CD8-positive, alpha-beta memory T cell (primary cell): Measurements from ENCODE around the gene ZMYND15. TPM values are rescaled to one million over a fixed set of nuclear protein-coding genes. Genes with fewer than 3 reads are reported as not detected.
"Not testable (repeated sequence)": the region's sequence is repeated elsewhere in the genome, so short reads cannot be mapped to it uniquely, and the experiment has no call there.

Experiments used
- CTCF ChIA-PET: fragments of 350-600 bp; sonication (Branson Sonifier 250); formaldehyde crosslinking; loops from one replicate; lab custom pipeline; 2021; ENCODE audit warnings: antibody characterized with exemption; lab: Charles Lee
- POLR2A ChIA-PET: fragments of 350-600 bp; sonication (Branson Sonifier 250); formaldehyde crosslinking; loops from one replicate; lab custom pipeline; 2021; ENCODE audit warnings: antibody characterized with exemption; lab: Charles Lee
- DNase-seq, 5 donors: peaks; one replicate each; pipeline versions ENCODE4 v3.0.0 to v3.0.0-alpha.2; 2020 to 2022; ENCODE audit warnings: mixed read lengths in 1 of 5
- H3K27ac ChIP-seq: one replicate; pipeline ENCODE4 v1.7.0; 2013; ENCODE audit warnings: low read depth, mild to moderate bottlenecking, low read length, moderate library complexity
- H3K27me3 ChIP-seq: 2 replicates; pipeline ENCODE4 v1.7.0; 2013; ENCODE audit warnings: low read length, mild to moderate bottlenecking; ENCODE audit not compliant: insufficient read depth, poor library complexity, severe bottlenecking
- H3K36me3 ChIP-seq: 2 replicates; pipeline ENCODE4 v1.7.0; 2013; ENCODE audit warnings: mild to moderate bottlenecking, low read length, moderate library complexity; ENCODE audit not compliant: insufficient read depth
- H3K4me1 ChIP-seq: 2 replicates; pipeline ENCODE4 v1.7.0; 2013; ENCODE audit warnings: mild to moderate bottlenecking, low read length, moderate library complexity; ENCODE audit not compliant: insufficient read depth
- H3K4me3 ChIP-seq: 2 replicates; pipeline ENCODE4 v1.7.0; 2013; ENCODE audit warnings: mild to moderate bottlenecking, low read length
- H3K9me3 ChIP-seq: 2 replicates; pipeline ENCODE4 v1.7.0; 2013; ENCODE audit warnings: mild to moderate bottlenecking, low read length
- H3K27ac Mint-ChIP-seq, 8 donors: one replicate each; pipeline ENCODE4 v1.8.0; 2020 to 2021; ENCODE audit warnings: mixed read lengths in 8 of 8, mild to moderate bottlenecking in 6 of 8, inconsistent platforms in 3 of 8, moderate library complexity in 3 of 8
- H3K27me3 Mint-ChIP-seq, 2 donors: one replicate each; pipeline ENCODE4 v1.8.0; 2020 to 2021; ENCODE audit warnings: mixed read lengths in 2 of 2, mild to moderate bottlenecking in 1 of 2, moderate library complexity in 1 of 2
- H3K36me3 Mint-ChIP-seq, 3 donors: one replicate each; pipeline ENCODE4 v1.8.0; 2020 to 2021; ENCODE audit warnings: mixed read lengths in 3 of 3, inconsistent platforms in 1 of 3, mild to moderate bottlenecking in 1 of 3
- H3K4me1 Mint-ChIP-seq, 3 donors: one replicate each; pipeline ENCODE4 v1.8.0; 2020 to 2021; ENCODE audit warnings: mixed read lengths in 3 of 3, inconsistent platforms in 1 of 3, mild to moderate bottlenecking in 1 of 3
- H3K4me3 Mint-ChIP-seq, 7 donors: one replicate each; pipeline ENCODE4 v1.8.0; 2020 to 2021; ENCODE audit warnings: mixed read lengths in 7 of 7, mild to moderate bottlenecking in 6 of 7, moderate library complexity in 4 of 7, inconsistent platforms in 2 of 7
- H3K9me3 Mint-ChIP-seq, 5 donors: one replicate each; pipeline ENCODE4 v1.8.0; 2020 to 2022; ENCODE audit warnings: mixed read lengths in 5 of 5, mild to moderate bottlenecking in 3 of 5, moderate library complexity in 2 of 5, inconsistent platforms in 1 of 5
- polyA plus RNA-seq: library from polyadenylated mRNA; unstranded; fragments of 300-500 nt; fragmentation: Illumina TruSeq; gene quantifications from one replicate; pipeline ENCODE4 v1.2.3, GENCODE V29; 2021
- total RNA-seq, 2 experiments: library from RNA; stranded (reverse); gene quantifications; one replicate each; pipeline ENCODE4 v1.2.3, GENCODE V29; 2021

Gene ZMYND15
- total and polyA plus RNA-seq, 3 experiments from 2014 or later, result 0.09 TPM; not detected in 2

GRCh38 chr17:4701116-4701515, 38.5 kb upstream of the ZMYND15 start:
- ChIA-PET POLR2A (interaction anchor here (0.6 kb wide), 1 partner anchor 9 kb away, joined by 4 read pairs; no protein-coding TSS in a partner anchor), CTCF (interaction anchor here (0.8 to 4.5 kb wide), 2 partner anchors 9 to 89 kb away, joined by 3 to 16 read pairs; partner anchors contain the start of gene ARRB2)
- no peak for DNase-seq
- no peaks in the 10 kb centered on the region for H3K36me3 ChIP-seq
- H3K36me3 Mint-ChIP-seq, result peaks cover 0 to 22% (median 5%) of the 10 kb centered on the region in 3 donors
- H3K27ac ChIP-seq, result no peak overlapping the region
- peaks cover 37% of the 10 kb centered on the region for H3K4me1 ChIP-seq
- H3K9me3 Mint-ChIP-seq, result no peaks in the 10 kb centered on the region
- peak overlapping the region in 5 of 8 donors; percentile 2 to 89 (median 71) for H3K27ac Mint-ChIP-seq
- H3K9me3 ChIP-seq, result no peaks in the 10 kb centered on the region
- peaks cover 0 to 3% of the 10 kb centered on the region in 2 donors for H3K27me3 Mint-ChIP-seq
- no peaks in the 10 kb centered on the region for H3K27me3 ChIP-seq
- H3K4me3 Mint-ChIP-seq, result peak overlapping the region in 2 of 7 donors; percentile 33 to 67
- H3K4me3 ChIP-seq, result no peak overlapping the region
- H3K4me1 Mint-ChIP-seq, result peaks cover 40 to 74% (median 54%) of the 10 kb centered on the region in 3 donors

- peak overlapping the region; percentile 86 for H3K27ac ChIP-seq
- ChIA-PET POLR2A (interaction anchor here (1.0 to 2.1 kb wide), 3 partner anchors 87 to 237 kb away, joined by 3 to 9 read pairs (median 4); partner anchors contain the start of genes PLD2, RNF167 and SLC25A11), CTCF (interaction anchor here (0.8 to 4.5 kb wide), 4 partner anchors 87 to 264 kb away, joined by 4 to 16 read pairs (median 4); partner anchors contain the start of genes CHRNE and SPAG7)
- H3K4me1 Mint-ChIP-seq, result peaks cover 34 to 59% (median 45%) of the 10 kb centered on the region in 3 donors
- H3K27ac Mint-ChIP-seq, result peak overlapping the region; percentile 75 to 98 (median 94)
- H3K4me3 ChIP-seq, result peak overlapping the region; percentile 80
- H3K36me3 Mint-ChIP-seq, result peaks cover 0 to 7% (median 0%) of the 10 kb centered on the region in 3 donors
- no peaks in the 10 kb centered on the region for H3K9me3 ChIP-seq
- no peaks in the 10 kb centered on the region for H3K27me3 ChIP-seq
- H3K9me3 Mint-ChIP-seq, result no peaks in the 10 kb centered on the region
- H3K4me3 Mint-ChIP-seq, result peak overlapping the region; percentile 81 to 95 (median 91)
- DNase-seq, result no peak
- H3K27me3 Mint-ChIP-seq, result peaks cover 0 to 3% of the 10 kb centered on the region in 2 donors
- peaks cover 27% of the 10 kb centered on the region for H3K4me1 ChIP-seq
- H3K36me3 ChIP-seq, result no peaks in the 10 kb centered on the region
Measured at GRCh38 chr17:4703330-4703691, 36.3 kb upstream of the ZMYND15 start.

- POLR2A ChIA-PET, result interaction anchor here (0.7 to 2.1 kb wide), 2 partner anchors 27 to 235 kb away, joined by 5 to 9 read pairs; partner anchors contain the start of genes RNF167 and SLC25A11
- not testable (repeated sequence) for H3K36me3 ChIP-seq, H3K27me3 ChIP-seq, H3K9me3 ChIP-seq, H3K9me3 Mint-ChIP-seq, H3K36me3 Mint-ChIP-seq, H3K27me3 Mint-ChIP-seq, DNase-seq
- Mint-ChIP-seq H3K4me1 (peaks cover 37 to 57% (median 52%) of the 10 kb centered on the region in 3 donors), H3K4me3 (peak overlapping the region; percentile 81 to 95 (median 91)), H3K27ac (peak overlapping the region; percentile 89 to 98 (median 94))
- CTCF ChIA-PET, result interaction anchor here (4.5 kb wide), 1 partner anchor 85 kb away, joined by 16 read pairs; no protein-coding TSS in a partner anchor
- H3K27ac ChIP-seq, result peak overlapping the region; percentile 86
- H3K4me1 ChIP-seq, result peaks cover 28% of the 10 kb centered on the region
- peak overlapping the region; percentile 80 for H3K4me3 ChIP-seq
Measured at GRCh38 chr17:4704574-4704907, 35.1 kb upstream of the ZMYND15 start.

GRCh38 chr17:4704991-4705390, 34.6 kb upstream of the ZMYND15 start:
- peaks cover 0 to 5% of the 10 kb centered on the region in 2 donors for H3K27me3 Mint-ChIP-seq
- peak overlapping the region; percentile 81 to 95 (median 91) for H3K4me3 Mint-ChIP-seq
- DNase-seq, result no peak
- Histone ChIP-seq H3K4me3 (peak overlapping the region; percentile 80), H3K27ac (no peak overlapping the region), H3K36me3 (no peaks in the 10 kb centered on the region), H3K27me3 (no peaks in the 10 kb centered on the region), H3K9me3 (no peaks in the 10 kb centered on the region), H3K4me1 (peaks cover 31% of the 10 kb centered on the region)
- ChIA-PET CTCF (interaction anchor here (4.5 kb wide), 1 partner anchor 85 kb away, joined by 16 read pairs; no protein-coding TSS in a partner anchor), POLR2A (interaction anchor here (0.7 to 2.1 kb wide), 2 partner anchors 27 to 235 kb away, joined by 5 to 9 read pairs; partner anchors contain the start of genes RNF167 and SLC25A11)
- H3K27ac Mint-ChIP-seq, result peak overlapping the region; percentile 73 to 97 (median 94)
- no peaks in the 10 kb centered on the region for H3K9me3 Mint-ChIP-seq
- peaks cover 0 to 4% (median 0%) of the 10 kb centered on the region in 3 donors for H3K36me3 Mint-ChIP-seq
- peaks cover 41 to 62% (median 56%) of the 10 kb centered on the region in 3 donors for H3K4me1 Mint-ChIP-seq

- CTCF ChIA-PET, result interaction anchor here (0.9 to 1.1 kb wide), 2 partner anchors 26 to 197 kb away, joined by 3 to 4 read pairs; partner anchors contain the start of gene CHRNE
- Histone ChIP-seq H3K4me3 (no peak overlapping the region), H3K27ac (no peak overlapping the region), H3K27me3 (no peaks in the 10 kb centered on the region), H3K4me1 (peaks cover 31% of the 10 kb centered on the region), H3K9me3 (no peaks in the 10 kb centered on the region), H3K36me3 (no peaks in the 10 kb centered on the region)
- Mint-ChIP-seq H3K9me3 (no peaks in the 10 kb centered on the region), H3K36me3 (peaks cover 0 to 9% (median 0%) of the 10 kb centered on the region in 3 donors), H3K27ac (peak overlapping the region in 3 of 8 donors; percentile 34 to 89 (median 74)), H3K27me3 (peaks cover 0 to 5% of the 10 kb centered on the region in 2 donors), H3K4me1 (peaks cover 39 to 60% (median 53%) of the 10 kb centered on the region in 3 donors), H3K4me3 (peak overlapping the region; percentile 15 to 81 (median 59))
- DNase-seq, result no peak
- POLR2A ChIA-PET, result no interaction called here
Measured at GRCh38 chr17:4706121-4706520, 33.5 kb upstream of the ZMYND15 start.

- peaks cover 38 to 58% (median 47%) of the 10 kb centered on the region in 3 donors for H3K4me1 Mint-ChIP-seq
- CTCF ChIA-PET, result interaction anchor here (1.1 to 5.2 kb wide), 10 partner anchors 23 to 194 kb away, joined by 3 to 52 read pairs (median 8); partner anchors contain the start of genes CHRNE, CXCL16, GLTPD2 and VMO1
Measured at GRCh38 chr17:4708436-4708835, 31.2 kb upstream of the ZMYND15 start.

GRCh38 chr17:4709794-4710692, 29.6 kb upstream of the ZMYND15 start, which contains the start of gene ARRB2:
TSS of gene ARRB2 (plus strand) at chr17:4710632. CDS start at chr17:4710722, 90 bp downstream.
- Histone ChIP-seq H3K27me3 (no peaks in the 10 kb centered on the region), H3K36me3 (no peaks in the 10 kb centered on the region), H3K27ac (peak within 1 kb of the TSS; percentile 77), H3K4me3 (peak within 1 kb of the TSS; percentile 86), H3K9me3 (no peaks in the 10 kb centered on the region), H3K4me1 (peaks cover 40% of the 10 kb centered on the region)
- Mint-ChIP-seq H3K9me3 (no peaks in the 10 kb centered on the region), H3K27ac (peak within 1 kb of the TSS; percentile 68 to 98 (median 94)), H3K36me3 (peaks cover 0 to 18% (median 0%) of the 10 kb centered on the region in 3 donors), H3K27me3 (peaks cover 0 to 2% of the 10 kb centered on the region in 2 donors), H3K4me1 (peaks cover 42 to 56% (median 51%) of the 10 kb centered on the region in 3 donors), H3K4me3 (peak within 1 kb of the TSS; percentile 78 to 99 (median 98))
- peak; percentile 99 to 100 (median 99) for DNase-seq
- ChIA-PET CTCF (interaction anchor here (0.7 to 5.2 kb wide), 22 partner anchors 9 to 278 kb away, joined by 3 to 52 read pairs (median 5); partner anchors contain the start of genes C17orf107, CAMTA2, CXCL16 and GLTPD2), POLR2A (interaction anchor here (0.6 to 2.8 kb wide), 16 partner anchors 12 to 238 kb away, joined by 3 to 24 read pairs (median 4); partner anchors contain the start of genes GLTPD2, MED11, PLD2 and PSMB6)

More at GRCh38 chr17:4708436-4708835, 31.2 kb upstream of the ZMYND15 start:
- peaks cover 31% of the 10 kb centered on the region for H3K4me1 ChIP-seq
- no peaks in the 10 kb centered on the region for H3K9me3 Mint-ChIP-seq
- peaks cover 0 to 2% of the 10 kb centered on the region in 2 donors for H3K27me3 Mint-ChIP-seq
- no peaks in the 10 kb centered on the region for H3K27me3 ChIP-seq
- peak in 4 of 5 donors; percentile 38 to 78 (median 62) for DNase-seq
- H3K9me3 ChIP-seq, result no peaks in the 10 kb centered on the region
- peak overlapping the region in 6 of 8 donors; percentile 36 to 95 (median 72) for H3K27ac Mint-ChIP-seq
- H3K27ac ChIP-seq, result no peak overlapping the region
- no peaks in the 10 kb centered on the region for H3K36me3 ChIP-seq
- peaks cover 0 to 18% (median 0%) of the 10 kb centered on the region in 3 donors for H3K36me3 Mint-ChIP-seq
- peak overlapping the region in 5 of 7 donors; percentile 35 to 85 (median 56) for H3K4me3 Mint-ChIP-seq
- no peak overlapping the region for H3K4me3 ChIP-seq
- POLR2A ChIA-PET, result interaction anchor here (1.2 kb wide), 1 partner anchor 191 kb away, joined by 3 read pairs; the partner anchor contains the start of gene C17orf107
